Measurements from ENCODE around the gene TGM1.
"Not testable (repeated sequence)": the region's sequence is repeated elsewhere in the genome, so short reads cannot be mapped to it uniquely, and the experiment has no call there.

The TGM1 gene

DNA sequence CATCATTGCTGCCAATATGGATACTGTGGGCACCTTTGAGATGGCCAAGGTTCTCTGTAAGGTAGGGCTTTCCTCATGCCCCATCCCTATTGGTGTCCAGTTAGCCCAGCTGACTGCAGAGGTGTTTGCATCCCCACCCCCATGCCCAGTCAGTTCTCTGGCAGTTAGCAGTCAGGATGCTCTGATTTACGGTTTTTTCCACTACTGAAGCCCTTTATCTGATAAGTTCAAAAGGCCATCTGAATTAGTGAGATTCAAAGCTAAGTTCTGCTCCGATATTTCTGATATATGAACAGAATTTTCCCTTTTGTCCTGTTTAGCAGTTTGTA is 29.5 kb downstream of the TGM1 start:
- no peak for DNase-seq (ENCODE audit: low spot score)

DNA sequence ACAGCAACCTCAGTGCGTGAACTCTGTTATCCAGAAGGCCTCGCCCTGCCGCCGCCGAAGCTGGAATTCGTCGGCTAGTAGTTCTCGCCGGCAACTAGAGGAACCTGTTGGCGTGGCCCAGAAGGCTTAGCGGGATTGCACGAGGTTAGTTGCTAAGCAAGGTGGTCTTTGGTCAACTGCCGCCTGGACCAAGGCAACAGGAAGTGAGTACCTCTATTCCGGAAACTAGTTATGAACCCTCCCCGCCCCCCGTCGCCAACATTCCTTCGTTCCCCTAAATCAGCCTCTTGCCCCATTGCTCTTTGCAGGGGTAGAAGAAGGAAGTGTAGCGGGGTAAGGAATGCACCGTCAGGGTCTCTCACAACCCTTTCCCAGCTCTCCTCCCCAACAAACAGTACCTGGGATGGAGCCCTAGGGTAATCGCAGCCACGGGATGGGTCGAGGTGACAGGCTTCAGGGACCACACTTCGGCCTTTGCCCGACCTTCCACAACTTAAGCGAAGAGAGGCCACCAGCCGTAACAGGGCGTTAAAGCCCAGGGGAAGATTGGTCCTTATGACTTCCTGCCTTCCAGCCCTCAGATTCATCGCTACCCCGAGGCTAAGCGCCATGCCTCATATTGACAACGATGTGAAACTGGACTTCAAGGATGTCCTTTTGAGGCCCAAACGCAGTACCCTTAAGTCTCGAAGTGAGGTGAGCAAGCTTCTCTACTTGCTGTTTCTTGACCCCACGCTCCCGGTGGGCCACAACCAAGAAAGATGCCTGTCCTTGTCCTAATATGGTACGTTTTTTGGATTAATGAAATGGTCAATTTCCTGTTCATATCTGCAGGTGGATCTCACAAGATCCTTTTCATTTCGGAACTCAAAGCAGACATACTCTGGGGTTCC is 30.1 kb downstream of the TGM1 start, which contains the start of gene GMPR2:
Gene GMPR2, plus strand, starts transcription at position 285 of the 893 bp plus-strand sequence. Its CDS starts 325 bp downstream, at position 610.
- no peak for DNase-seq (ENCODE audit: low spot score)

DNA sequence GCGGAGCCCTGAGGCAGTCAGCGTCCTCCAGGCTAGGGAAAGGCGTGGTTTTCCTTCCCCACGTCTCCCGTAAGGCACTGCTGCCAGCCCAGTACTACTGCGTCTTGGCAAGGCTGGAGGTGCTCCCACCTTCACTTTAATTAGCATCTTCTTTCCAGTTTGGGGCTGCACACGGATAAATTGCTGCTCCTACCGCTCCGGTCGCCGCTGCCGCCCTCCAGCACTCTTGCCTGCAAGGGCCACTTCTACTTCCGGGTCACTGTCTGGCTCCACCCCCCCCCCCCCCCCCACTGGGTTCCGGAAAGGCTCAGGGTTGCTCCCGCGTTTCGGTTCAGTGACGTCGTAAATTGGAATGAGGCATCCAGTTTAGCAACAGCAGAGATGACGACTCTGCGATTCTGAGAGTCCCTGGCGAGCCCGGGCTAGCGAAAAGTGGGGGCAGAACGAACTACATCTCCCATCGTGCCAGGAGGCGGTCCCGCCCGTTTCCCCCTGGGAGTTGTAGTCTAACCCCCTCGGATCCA is 30.8 kb downstream of the TGM1 start, which contains the start of gene NEDD8:
Gene NEDD8, minus strand, starts transcription at position 247 of the 524 bp plus-strand sequence. Its CDS starts 100 bp downstream, at position 147.
- DNase-seq (ENCODE audit: low spot score): peak; percentile 83

DNA sequence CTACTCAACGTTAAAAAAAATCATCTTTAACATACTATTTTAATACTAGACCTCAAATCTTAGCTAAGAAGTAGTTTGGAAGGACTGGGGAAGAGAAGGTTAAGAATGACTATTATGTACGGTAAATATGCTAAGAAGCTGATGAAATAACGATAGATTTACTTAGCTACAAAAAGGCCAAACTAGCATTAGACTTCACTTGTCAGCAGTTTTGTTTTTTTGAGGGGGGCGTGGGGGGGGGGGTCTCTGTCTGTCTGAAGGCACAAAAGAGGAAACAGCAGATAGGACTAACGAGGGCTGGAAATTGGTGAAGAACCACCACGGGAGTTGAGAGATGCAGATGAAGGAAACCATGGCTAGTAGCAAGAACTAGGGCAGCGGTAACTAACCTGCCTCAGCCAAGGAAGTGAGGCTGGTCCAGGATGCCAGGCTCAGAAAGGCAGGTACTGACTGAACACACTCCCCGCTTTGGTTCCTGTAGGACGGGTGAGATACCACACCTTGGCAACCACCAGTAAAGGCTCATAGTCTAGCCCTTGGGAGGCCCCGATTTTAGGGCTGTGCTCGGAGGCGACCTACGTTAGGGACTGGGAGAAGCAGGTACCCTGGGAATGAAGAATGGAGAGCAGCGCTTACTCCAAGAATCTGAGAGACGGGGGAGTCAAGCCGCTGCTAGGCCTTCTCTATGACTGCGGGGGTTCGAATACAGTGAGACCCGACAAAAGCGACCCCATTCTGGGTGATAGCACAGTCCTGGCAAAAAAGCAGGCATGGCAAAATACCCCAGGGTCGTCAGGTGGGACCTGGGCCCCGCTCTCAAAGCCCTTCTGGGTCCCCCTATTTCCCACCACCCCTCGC is 31.5 kb downstream of the TGM1 start:
- DNase-seq (ENCODE audit: low spot score): no peak

DNA sequence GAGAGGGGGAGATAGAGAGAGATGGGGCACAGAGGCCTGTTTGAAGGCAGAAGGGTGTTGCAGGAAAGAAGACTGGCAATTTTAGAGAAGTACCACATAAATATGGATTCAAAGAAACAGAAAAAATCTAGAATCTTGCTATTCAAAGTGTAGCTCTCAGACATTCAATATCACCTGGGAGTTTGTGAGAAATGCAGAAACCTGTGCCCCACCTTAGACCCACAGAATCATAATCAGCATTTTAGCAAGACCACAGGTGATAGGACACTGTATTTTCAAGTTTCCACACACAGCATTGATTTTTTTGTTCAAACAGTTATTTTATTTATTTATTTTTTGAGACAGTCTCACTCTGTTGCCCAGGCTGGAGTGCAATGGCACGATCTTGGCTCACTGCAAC is 34.1 kb downstream of the TGM1 start:
- DNase-seq (ENCODE audit: low spot score): no peak

DNA sequence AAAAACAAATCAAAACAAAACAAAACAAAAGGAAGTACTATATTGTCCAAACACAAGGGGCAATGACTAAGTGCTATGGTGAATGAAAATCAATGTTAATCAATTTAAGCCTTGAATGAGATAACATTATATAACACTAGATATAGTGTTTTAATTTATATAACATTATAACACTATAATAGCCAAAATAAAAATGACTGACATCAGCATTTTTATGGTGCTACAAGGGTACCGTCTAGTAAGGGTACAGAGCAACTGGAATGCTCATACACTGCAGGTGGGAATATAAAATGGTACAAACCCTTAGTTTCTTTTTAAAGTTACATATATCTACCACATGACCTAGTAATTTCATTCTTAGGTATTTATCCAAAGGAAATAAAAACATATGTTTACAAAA is 36.5 kb downstream of the TGM1 start:
- DNase-seq (ENCODE audit: low spot score): no peak

DNA sequence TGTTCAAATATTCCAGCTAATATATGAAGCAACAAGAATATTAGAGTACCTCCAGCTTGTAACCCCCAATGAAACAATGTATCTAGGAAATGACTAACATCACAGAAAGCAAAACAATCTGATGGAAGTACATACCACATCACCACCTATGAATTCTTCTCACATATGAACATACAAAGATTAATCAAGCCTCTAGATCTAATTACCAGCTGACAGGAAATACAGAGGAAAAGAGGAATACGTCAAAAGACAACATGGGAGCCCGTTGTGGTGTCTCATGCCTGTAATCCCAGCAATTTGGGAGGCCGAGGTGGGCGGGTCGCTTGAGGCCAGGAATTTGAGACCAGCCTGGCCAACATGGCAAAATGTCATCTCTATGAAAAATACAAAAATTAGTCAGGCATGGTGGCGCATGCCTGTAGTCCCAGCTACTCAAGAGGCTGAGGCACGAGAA is 38.3 kb downstream of the TGM1 start:
- no peak for DNase-seq (ENCODE audit: low spot score)

DNA sequence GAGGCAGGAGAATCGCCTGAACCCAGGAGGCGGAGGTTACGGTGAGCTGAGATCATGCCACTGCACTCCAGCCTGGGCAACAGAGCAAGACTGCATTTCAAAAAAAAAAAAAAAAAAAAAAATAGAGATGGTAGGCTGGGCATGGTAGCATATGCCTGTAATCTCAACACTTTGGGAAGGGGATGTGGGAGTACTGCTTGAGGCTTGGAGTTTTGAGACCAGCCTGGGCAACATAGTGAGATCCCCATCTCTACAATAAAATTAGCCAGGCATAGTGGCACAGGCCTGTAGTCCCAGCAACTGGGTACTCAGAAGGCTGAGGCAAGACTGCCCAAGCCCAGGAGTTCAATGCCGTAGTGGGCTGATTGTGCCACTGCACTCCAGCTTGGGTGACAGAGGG is 40.0 kb downstream of the TGM1 start:
- DNase-seq (ENCODE audit: low spot score): not testable (repeated sequence)

DNA sequence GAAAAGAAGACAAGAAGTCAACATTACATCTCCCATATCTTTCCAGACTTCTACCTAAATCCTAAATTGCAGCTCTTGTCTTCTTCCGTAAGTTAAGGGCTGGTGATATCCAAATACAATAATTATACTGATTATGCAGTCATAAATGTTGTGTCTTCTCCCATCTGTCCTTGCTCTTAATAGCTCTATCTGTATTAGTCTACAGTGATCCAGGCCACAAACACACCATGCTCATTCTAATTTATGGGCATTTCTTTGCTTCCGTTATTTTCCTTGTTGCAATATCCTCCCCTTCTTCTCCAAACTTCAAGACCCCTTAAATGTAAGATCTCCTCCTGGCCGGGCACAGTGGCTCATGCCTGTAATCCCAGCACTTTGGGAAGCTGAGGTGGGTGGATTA is 43.5 kb downstream of the TGM1 start:
- DNase-seq (ENCODE audit: low spot score): no peak

DNA sequence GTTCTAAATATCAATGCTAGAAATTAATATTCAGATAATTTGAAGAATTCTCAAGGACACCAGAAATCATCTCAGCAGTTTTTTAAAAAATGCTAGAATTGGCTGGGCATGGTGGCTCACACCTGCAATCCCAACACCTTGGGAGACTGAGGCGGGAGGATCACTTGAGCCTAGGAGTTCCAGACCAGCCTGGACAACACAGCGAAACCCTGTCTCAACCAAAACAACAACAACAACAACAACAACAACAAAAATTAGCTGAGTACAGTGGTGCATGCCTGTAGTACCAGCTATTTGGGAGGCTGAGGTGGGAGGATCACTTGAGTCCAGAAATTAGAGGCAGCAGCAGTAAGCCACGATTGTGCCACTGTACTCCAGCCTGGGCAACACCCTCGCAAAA is 43.9 kb downstream of the TGM1 start:
- DNase-seq (ENCODE audit: low spot score): no peak

DNA sequence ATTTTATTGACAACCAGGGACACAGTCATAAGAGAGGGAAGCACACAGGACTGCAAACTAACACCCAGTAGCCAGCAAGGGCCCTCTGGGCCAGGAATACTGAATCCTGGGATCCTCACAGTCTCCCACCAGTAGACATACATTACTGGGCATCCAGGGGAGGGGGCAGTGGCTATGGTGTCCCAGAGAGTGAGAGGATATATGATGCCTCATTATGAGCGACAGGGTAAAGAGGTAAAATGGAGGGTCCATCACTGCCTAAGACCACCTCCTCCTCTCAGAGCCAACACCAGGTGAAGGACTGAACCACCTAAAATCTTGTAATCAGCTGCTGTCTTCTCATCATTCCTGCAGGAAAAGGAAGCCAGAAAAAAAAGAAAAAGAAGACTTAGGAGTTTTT is 46.1 kb downstream of the TGM1 start:
- not testable (repeated sequence) for DNase-seq (ENCODE audit: low spot score)

DNA sequence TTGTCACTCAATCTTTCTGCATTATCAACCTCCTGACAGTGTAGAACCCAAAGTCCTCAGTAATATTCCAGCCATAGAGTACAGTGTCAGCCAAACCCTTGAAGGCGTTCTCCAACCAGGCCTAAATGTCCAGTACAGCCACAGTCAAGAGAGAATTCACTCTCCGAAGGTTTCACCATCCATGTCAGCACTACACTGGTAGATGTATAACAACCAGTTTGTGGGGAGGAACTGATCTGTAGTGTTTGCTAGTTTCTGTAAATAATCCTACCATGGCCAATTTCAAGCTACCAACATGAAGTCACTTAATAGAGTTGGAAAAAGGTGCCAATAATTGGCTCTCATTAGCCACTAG is 46.7 kb downstream of the TGM1 start:
- no peak for DNase-seq (ENCODE audit: low spot score)

DNA sequence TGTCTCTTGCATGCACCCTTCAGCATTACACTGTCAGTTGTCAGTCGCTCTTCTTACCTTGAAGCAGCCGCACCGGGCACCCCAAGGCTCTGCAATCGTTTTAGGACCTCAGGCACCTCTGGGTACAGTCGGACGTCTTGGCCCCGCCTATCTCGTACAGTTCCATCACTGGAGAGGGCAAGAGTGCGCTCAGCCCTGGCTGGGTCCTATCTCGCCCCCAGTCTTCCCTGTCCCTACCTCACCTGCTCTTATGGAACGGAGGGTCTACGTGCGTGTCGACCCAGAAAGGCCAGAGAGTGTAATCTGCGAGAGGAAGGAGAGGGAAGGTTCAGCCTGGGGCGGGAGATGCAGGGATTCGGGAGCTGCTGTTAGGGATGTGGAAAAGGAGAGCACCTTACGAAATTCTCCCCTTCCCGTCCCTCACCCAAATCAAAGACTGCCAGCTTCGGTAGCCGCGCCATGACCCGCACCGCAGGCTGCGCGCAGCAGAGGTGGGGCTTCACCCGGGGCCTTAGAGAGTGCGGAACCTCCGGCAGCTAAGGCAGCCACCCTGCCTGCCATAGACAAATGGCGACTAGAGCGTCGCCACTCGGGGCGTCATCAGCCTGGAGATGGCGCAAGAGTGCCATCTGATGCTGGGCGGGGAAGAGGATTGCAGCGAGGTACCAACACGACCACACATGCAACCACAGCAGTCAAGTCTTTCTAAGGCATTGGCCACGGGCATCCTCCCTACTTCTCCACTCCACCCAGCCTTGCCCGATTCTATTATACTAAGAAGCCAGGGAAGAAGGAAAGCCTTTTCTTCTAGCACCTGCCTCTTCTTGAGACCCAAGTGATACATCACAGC is 47.3 kb downstream of the TGM1 start, which contains the start of gene MDP1:
Gene MDP1, minus strand, starts transcription at position 572 of the 850 bp plus-strand sequence. Its CDS starts 111 bp downstream, at position 461.
- peak; percentile 83 for DNase-seq (ENCODE audit: low spot score)

DNA sequence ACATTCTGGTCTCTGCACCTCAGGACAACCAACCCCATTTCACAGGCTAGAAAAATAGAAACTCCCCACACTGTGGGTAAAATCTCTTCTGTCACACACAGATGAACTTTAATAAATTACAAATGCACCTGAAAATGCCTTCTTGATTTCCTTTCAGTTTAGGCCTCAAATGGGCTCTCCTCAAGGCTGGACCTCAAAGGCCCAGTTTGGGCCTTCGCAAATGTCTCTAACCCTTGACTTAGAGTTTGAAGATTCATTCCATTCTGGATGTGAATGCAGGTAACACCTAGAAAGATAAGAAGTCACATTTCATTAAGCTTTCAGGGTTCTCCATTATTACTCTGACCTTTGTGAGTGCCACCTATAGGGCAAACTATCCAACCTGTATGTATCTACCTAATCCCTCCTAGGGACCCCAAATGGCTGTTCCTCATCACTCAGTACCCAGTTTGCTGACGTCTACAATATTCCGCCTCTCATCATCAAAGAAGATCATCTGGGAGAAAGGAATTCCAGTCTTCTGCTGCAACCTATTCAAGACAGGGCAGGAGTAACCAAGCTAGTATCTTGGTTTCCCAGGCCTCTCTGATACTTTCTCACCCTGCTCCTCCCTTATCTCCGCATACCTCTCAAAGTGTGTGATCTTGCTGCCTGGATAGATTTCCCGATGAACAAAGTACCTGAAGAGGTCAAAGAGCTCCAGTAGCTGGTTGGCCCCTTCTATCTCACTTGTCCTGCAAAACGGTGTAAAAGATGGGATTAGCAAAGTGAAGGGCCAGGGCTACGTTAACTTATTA is 48.9 kb downstream of the TGM1 start:
- no peak for DNase-seq (ENCODE audit: low spot score)

DNA sequence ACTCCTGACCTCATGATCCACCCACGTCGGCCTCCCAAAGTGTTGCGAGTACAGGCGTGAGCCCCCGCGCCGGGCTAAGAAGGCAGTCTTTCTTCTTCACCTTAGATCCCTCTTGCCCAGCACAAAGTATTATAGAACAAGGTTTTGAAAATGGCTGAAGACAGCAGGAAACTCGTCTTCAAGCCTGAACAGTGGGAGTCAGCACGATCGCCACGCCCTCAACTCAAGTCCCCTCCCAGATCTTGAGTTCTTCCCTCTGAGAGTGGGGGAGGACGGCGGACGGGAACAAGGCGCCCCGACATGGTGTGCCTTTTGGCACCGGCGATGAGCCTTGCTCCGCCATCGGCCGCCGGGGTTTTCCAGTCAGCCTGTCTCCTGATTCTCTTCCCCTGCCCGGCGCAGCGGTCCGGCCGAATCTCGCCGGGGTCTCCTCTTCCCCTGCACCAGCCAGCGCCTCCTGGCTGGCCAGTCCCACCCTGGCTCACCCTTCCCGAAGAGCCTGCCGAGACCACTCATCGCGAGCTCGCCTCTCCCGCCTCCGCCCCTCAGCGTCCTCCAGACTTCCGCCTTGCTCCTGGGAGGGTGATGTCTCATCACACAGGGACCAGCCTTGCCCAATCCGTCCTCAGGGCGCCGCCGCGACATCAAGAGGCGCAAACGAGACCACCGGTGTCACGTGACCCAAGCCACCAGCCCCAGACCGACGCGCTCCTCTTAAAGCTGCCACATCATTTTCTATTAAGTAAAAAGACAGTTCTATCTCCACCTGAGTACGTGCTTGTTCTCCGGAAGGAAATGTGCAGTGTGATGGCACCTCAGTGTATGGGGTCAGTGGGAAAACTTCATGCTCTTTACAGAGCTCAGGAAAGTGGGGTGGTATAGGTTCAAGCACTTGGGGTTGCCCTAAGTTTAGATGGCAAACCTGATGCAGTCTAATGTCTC is 49.8 kb downstream of the TGM1 start, which contains the start of gene CHMP4A:
Gene CHMP4A, minus strand, starts transcription at position 565 of the 942 bp plus-strand sequence. Its CDS starts 49 bp downstream, at position 516.
- peak; percentile 98 for DNase-seq (ENCODE audit: low spot score)

DNA sequence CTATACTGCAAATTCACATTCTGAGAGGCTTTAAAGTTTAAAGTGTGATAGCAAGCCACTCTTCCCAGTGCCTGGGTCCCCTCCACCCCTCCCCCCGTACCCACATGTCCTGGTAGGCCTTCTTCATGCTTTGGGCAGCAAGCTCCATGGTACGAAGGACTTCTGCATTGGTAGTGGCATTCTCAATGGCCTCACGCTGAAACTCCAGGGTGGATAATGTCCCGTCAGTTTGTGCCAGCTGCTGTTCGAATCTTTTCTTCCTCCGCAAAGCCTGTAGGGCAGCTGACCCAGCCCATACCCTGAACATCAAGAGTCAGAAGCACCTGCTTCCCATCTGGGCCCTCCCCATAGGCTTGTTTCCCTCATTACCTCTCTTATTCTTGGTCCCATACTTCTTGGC is 51.7 kb downstream of the TGM1 start:
- no peak for DNase-seq (ENCODE audit: low spot score)

DNA sequence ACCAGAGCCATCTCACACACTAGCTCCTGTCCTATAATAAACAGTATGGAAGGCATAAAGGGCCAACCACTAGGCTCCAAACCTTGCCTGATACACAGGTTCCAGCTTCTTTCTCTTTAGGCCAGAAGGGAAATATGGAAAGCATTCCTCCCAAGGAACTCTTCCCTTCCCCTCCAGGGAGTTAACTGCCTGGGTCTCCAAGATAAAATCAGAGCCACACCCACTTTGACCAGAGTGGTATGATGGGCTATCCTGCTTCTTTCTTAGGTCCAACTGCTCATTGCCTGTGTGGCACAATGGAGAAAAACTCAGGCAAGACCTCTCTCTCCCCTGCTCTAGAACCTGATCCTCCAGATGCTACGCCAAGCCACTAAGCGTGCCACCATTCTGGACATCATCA is 55.4 kb downstream of the TGM1 start:
- no peak for DNase-seq (ENCODE audit: low spot score)

DNA sequence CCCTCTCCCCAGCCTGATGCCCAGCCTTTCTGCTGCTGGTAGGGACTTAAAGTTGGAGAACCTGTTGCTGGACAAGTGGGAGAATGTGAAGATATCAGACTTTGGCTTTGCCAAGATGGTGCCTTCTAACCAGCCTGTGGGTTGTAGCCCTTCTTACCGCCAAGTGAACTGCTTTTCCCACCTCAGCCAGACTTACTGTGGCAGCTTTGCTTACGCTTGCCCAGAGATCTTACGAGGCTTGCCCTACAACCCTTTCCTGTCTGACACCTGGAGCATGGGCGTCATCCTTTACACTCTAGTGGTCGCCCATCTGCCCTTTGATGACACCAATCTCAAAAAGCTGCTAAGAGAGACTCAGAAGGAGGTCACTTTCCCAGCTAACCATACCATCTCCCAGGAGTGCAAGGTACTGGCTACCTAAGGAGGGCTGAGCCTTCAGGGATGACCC is 55.8 kb downstream of the TGM1 start:
- DNase-seq (ENCODE audit: low spot score): no peak
